Inflammatory macrophage (primary cell): ENCODE measurements around the gene CCDC71.
A peak's percentile ranks its signal among the peaks of the same experiment; 100 is the strongest.

Source experiments
- DNase-seq, 2 donors: peaks; one replicate each; pipeline ENCODE4 v3.0.0-alpha.2; 2020 to 2022
- total RNA-seq, 18 experiments: gene quantifications; one replicate each; lab custom pipeline; 2026; ENCODE audit warnings: mixed read lengths in 6 of 18, inconsistent platforms in 2 of 18; lab: John Stamatoyannopoulos, UW

The CCDC71 gene
- 5.0 to 15.3 (median 10.7) reads per million in 18 experiments for total RNA-seq

GRCh38 chr3:49165771-49166751 lies at the start of gene CCDC71:
TSS of gene CCDC71 (minus strand) at chr3:49166331. CDS start at chr3:49164208, 2,123 bp downstream.
- peak; percentile 77 to 83 for DNase-seq

GRCh38 chr3:49213998-49214397 lies 47.9 kb upstream of the CCDC71 start:
- DNase-seq = no peak

GRCh38 chr3:49213541-49213943 lies 47.4 kb upstream of the CCDC71 start:
- no peak for DNase-seq

- no peak for DNase-seq
Measured at GRCh38 chr3:49199900-49200281, 33.8 kb upstream of the CCDC71 start.

GRCh38 chr3:49199239-49199899 lies 33.2 kb upstream of the CCDC71 start:
- DNase-seq = no peak

- no peak for DNase-seq
Measured at GRCh38 chr3:49198611-49199230, 32.6 kb upstream of the CCDC71 start.

GRCh38 chr3:49198161-49198560 lies 32.0 kb upstream of the CCDC71 start:
- no peak for DNase-seq

GRCh38 chr3:49191741-49192140 lies 25.6 kb upstream of the CCDC71 start:
- no peak for DNase-seq

- DNase-seq = no peak
Measured at GRCh38 chr3:49183873-49184272, 17.7 kb upstream of the CCDC71 start.

GRCh38 chr3:49182682-49183081 lies 16.6 kb upstream of the CCDC71 start:
- DNase-seq = no peak

- DNase-seq = no peak
Measured at GRCh38 chr3:49181351-49181750, 15.2 kb upstream of the CCDC71 start.

- no peak for DNase-seq
Measured at GRCh38 chr3:49180116-49180515, 14.0 kb upstream of the CCDC71 start.

GRCh38 chr3:49177073-49177472 lies 10.9 kb upstream of the CCDC71 start:
- DNase-seq = no peak

GRCh38 chr3:49175530-49175929 lies 9.4 kb upstream of the CCDC71 start:
- DNase-seq = no peak

GRCh38 chr3:49174397-49174985 lies 8.4 kb upstream of the CCDC71 start:
- no peak for DNase-seq

- no peak for DNase-seq
Measured at GRCh38 chr3:49173792-49174170, 7.7 kb upstream of the CCDC71 start.

GRCh38 chr3:49173116-49173791 lies 7.1 kb upstream of the CCDC71 start:
- DNase-seq = no peak

GRCh38 chr3:49172551-49173041 lies 6.5 kb upstream of the CCDC71 start:
- DNase-seq = no peak

GRCh38 chr3:49171775-49172500 lies 5.8 kb upstream of the CCDC71 start:
- no peak for DNase-seq

GRCh38 chr3:49171119-49171774 lies 5.1 kb upstream of the CCDC71 start, which contains the start of gene KLHDC8B:
TSS of gene KLHDC8B (plus strand) at chr3:49171598. CDS start at chr3:49172770, 1,172 bp downstream.
- peak; percentile 66 to 81 for DNase-seq

- no peak for DNase-seq
Measured at GRCh38 chr3:49170744-49171118, 4.6 kb upstream of the CCDC71 start.
